ENCODE results near the gene SDHAF4.
A peak's percentile ranks its signal among the peaks of the same experiment; 100 is the strongest.
"Not testable (repeated sequence)": the region's sequence is repeated elsewhere in the genome, so short reads cannot be mapped to it uniquely, and the experiment has no call there.

The SDHAF4 gene

GRCh38 chr6:70566751-70567382, at the start of gene SDHAF4:
Gene SDHAF4, plus strand, starts transcription at chr6:70566930. Its CDS starts 11 bp downstream, at chr6:70566941.
- peak; percentile 84 to 93 for DNase-seq (ENCODE audit: low read depth in 2 of 2)

GRCh38 chr6:70518723-70519122, 48.0 kb upstream of the SDHAF4 start:
- no peak for DNase-seq (ENCODE audit: low read depth in 2 of 2)

- no peak for DNase-seq (ENCODE audit: low read depth in 2 of 2)
Measured at GRCh38 chr6:70520575-70520974, 46.2 kb upstream of the SDHAF4 start.

GRCh38 chr6:70524721-70525286, 41.9 kb upstream of the SDHAF4 start:
- DNase-seq (ENCODE audit: low read depth in 2 of 2): no peak

- DNase-seq (ENCODE audit: low read depth in 2 of 2): no peak
Measured at GRCh38 chr6:70527071-70527737, 39.5 kb upstream of the SDHAF4 start.

GRCh38 chr6:70530023-70530422, 36.7 kb upstream of the SDHAF4 start:
- DNase-seq (ENCODE audit: low read depth in 2 of 2): no peak

- no peak for DNase-seq (ENCODE audit: low read depth in 2 of 2)
Measured at GRCh38 chr6:70531133-70531532, 35.6 kb upstream of the SDHAF4 start.

- no peak for DNase-seq (ENCODE audit: low read depth in 2 of 2)
Measured at GRCh38 chr6:70537266-70537665, 29.5 kb upstream of the SDHAF4 start.

- DNase-seq (ENCODE audit: low read depth in 2 of 2): no peak
Measured at GRCh38 chr6:70538376-70538775, 28.4 kb upstream of the SDHAF4 start.

GRCh38 chr6:70547313-70547712, 19.4 kb upstream of the SDHAF4 start:
- no peak for DNase-seq (ENCODE audit: low read depth in 2 of 2)

- no peak for DNase-seq (ENCODE audit: low read depth in 2 of 2)
Measured at GRCh38 chr6:70547905-70548304, 18.8 kb upstream of the SDHAF4 start.

GRCh38 chr6:70549327-70549726, 17.4 kb upstream of the SDHAF4 start:
- DNase-seq (ENCODE audit: low read depth in 2 of 2): no peak

GRCh38 chr6:70551566-70551965, 15.2 kb upstream of the SDHAF4 start:
- no peak for DNase-seq (ENCODE audit: low read depth in 2 of 2)

GRCh38 chr6:70552286-70552940, 14.3 kb upstream of the SDHAF4 start:
- DNase-seq (ENCODE audit: low read depth in 2 of 2): not testable (repeated sequence)

GRCh38 chr6:70552974-70553373, 13.8 kb upstream of the SDHAF4 start:
- no peak for DNase-seq (ENCODE audit: low read depth in 2 of 2)

- no peak for DNase-seq (ENCODE audit: low read depth in 2 of 2)
Measured at GRCh38 chr6:70557998-70558397, 8.7 kb upstream of the SDHAF4 start.

GRCh38 chr6:70562401-70562800, 4.3 kb upstream of the SDHAF4 start:
- DNase-seq (ENCODE audit: low read depth in 2 of 2): not testable (repeated sequence)

GRCh38 chr6:70563530-70563929, 3.2 kb upstream of the SDHAF4 start:
- DNase-seq (ENCODE audit: low read depth in 2 of 2): no peak

- no peak for DNase-seq (ENCODE audit: low read depth in 2 of 2)
Measured at GRCh38 chr6:70574643-70575042, 7.9 kb downstream of the SDHAF4 start.

GRCh38 chr6:70575899-70576495, 9.3 kb downstream of the SDHAF4 start:
- DNase-seq (ENCODE audit: low read depth in 2 of 2): no peak

GRCh38 chr6:70586114-70586513, 19.4 kb downstream of the SDHAF4 start:
- DNase-seq (ENCODE audit: low read depth in 2 of 2): no peak

- no peak for DNase-seq (ENCODE audit: low read depth in 2 of 2)
Measured at GRCh38 chr6:70590400-70590799, 23.7 kb downstream of the SDHAF4 start.
